WTC11 (cell line): Measurements from ENCODE around the gene PPP1R1A. TPM values are rescaled to one million over a fixed set of nuclear protein-coding genes. Genes with fewer than 3 reads are reported as not detected.

Source experiments
- ATAC-seq: fragments of 200-7000 bp; cut with Tn5 transposase; 2 replicates; pipeline ENCODE4 v1.10.0; 2021; ENCODE audit warnings: mild to moderate bottlenecking, moderate library complexity
- CTCF ChIA-PET: fragments of 300-600 bp; sonication (Branson Sonifier 250); formaldehyde crosslinking; loops from one replicate; lab custom pipeline; 2021; ENCODE audit warnings: antibody characterized with exemption; lab: Charles Lee
- POLR2A ChIA-PET: fragments of 350-600 bp; sonication (Branson Sonifier 250); formaldehyde crosslinking; loops from one replicate; lab custom pipeline; 2021; ENCODE audit warnings: antibody characterized with exemption; lab: Charles Lee
- DNase-seq: peaks from one replicate; pipeline ENCODE4 v3.0.0; 2021; ENCODE audit warnings: low spot score
- H3K27ac Mint-ChIP-seq: 2 replicates; pipeline ENCODE4 v1.8.0; 2021; ENCODE audit warnings: mixed read lengths
- H3K27me3 Mint-ChIP-seq: 2 replicates; pipeline ENCODE4 v1.8.0; 2021; ENCODE audit warnings: low read depth, mild to moderate bottlenecking, moderate library complexity, mixed read lengths
- H3K36me3 Mint-ChIP-seq: 2 replicates; pipeline ENCODE4 v1.8.0; 2021; ENCODE audit warnings: mixed read lengths
- H3K4me1 Mint-ChIP-seq: 2 replicates; pipeline ENCODE4 v1.8.0; 2022; ENCODE audit warnings: mixed read lengths
- H3K4me3 Mint-ChIP-seq: 2 replicates; pipeline ENCODE4 v1.8.0; 2021; ENCODE audit warnings: mild to moderate bottlenecking, moderate library complexity, mixed read lengths
- H3K9me3 Mint-ChIP-seq: 2 replicates; pipeline ENCODE4 v1.8.0; 2021; ENCODE audit warnings: mixed read lengths
- ATF3 ChIP-seq: sonication (generic); formaldehyde crosslinking; conservative IDR thresholded peaks from 2 replicates; pipeline ENCODE4 v1.8.1; 2022; ENCODE audit warnings: mild to moderate bottlenecking, missing genetic modification reagents
- ATF6 ChIP-seq: sonication (generic); formaldehyde crosslinking; IDR thresholded peaks from 2 replicates; pipeline ENCODE4 v1.8.1; 2023; ENCODE audit warnings: mild to moderate bottlenecking, missing genetic modification reagents
- CREB1 ChIP-seq: sonication (generic); formaldehyde crosslinking; IDR thresholded peaks from 2 replicates; pipeline ENCODE4 v1.8.0; 2023; ENCODE audit warnings: mild to moderate bottlenecking, missing genetic modification reagents
- ELF4 ChIP-seq: sonication (generic); formaldehyde crosslinking; IDR thresholded peaks from 2 replicates; pipeline ENCODE4 v1.8.1; 2022; ENCODE audit warnings: low read depth, mild to moderate bottlenecking, moderate library complexity, missing genetic modification reagents
- GTF2I ChIP-seq: fragments of 250-450 bp; sonication (Bioruptor Pico); conservative IDR thresholded peaks from 2 replicates; pipeline ENCODE4 v1.4.0; 2021; ENCODE audit warnings: mild to moderate bottlenecking
- NFE2L1 ChIP-seq: sonication (generic); formaldehyde crosslinking; IDR thresholded peaks from 2 replicates; pipeline ENCODE4 v1.8.1; 2023; ENCODE audit warnings: missing genetic modification reagents
- OVOL2 ChIP-seq: fragments of 250-450 bp; sonication (Bioruptor Pico); IDR thresholded peaks from 2 replicates; pipeline ENCODE4 v1.9.0; 2021; ENCODE audit warnings: mild to moderate bottlenecking, borderline replicate concordance
- ZNF121 ChIP-seq: sonication (generic); formaldehyde crosslinking; IDR thresholded peaks from 2 replicates; pipeline ENCODE4 v1.8.0; 2023; ENCODE audit warnings: missing genetic modification reagents
- ZNF396 ChIP-seq: fragments of 250-450 bp; sonication (Bioruptor Pico); IDR thresholded peaks from 2 replicates; pipeline ENCODE4 v1.8.0; 2021; ENCODE audit warnings: mild to moderate bottlenecking, moderate library complexity, borderline replicate concordance
- total RNA-seq: library from RNA; stranded (reverse); gene quantifications from 3 replicates; pipeline ENCODE4 v1.2.3, GENCODE V29; 2021
- TF ChIP-seq, protein P1 (sequence below): fragments of 200-600 bp; IDR thresholded peaks from 2 replicates; pipeline ENCODE4 v1.8.0; 2022; ENCODE audit warnings: antibody characterized with exemption
- TF ChIP-seq, protein P2 (sequence below): sonication (generic); formaldehyde crosslinking; conservative IDR thresholded peaks from 2 replicates; pipeline ENCODE4 v1.8.1; 2023; ENCODE audit warnings: mild to moderate bottlenecking, low read depth, missing genetic modification reagents, moderate library complexity

Gene PPP1R1A
- total RNA-seq, 1 experiment from 2014 or later: 13.1 TPM

DNA sequence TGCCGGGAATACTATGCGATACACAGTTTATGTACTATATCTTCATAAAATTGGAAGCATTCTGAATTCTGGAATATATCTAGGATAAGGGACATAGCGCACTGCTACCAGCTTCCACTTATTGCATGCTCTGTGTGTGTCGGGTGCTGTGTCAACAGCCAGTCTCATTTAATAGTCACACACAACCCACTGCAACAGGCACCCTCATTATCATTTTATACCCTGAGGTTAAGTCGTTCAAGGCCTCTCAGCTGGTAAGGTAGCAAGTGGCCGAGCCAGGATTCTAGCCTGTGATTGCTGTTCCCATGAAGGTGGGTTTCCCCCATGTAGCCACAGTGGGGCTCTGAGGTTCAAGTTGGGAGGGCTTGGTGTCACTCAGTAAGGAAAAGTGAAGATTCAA lies 7.0 kb downstream of the PPP1R1A start:
- DNase-seq: no peak
- ChIA-PET POLR2A (no interaction called here), CTCF (interaction anchor here (1.3 to 5.4 kb wide), 3 partner anchors 15 to 32 kb away, joined by 4 to 90 read pairs (median 26); partner anchors contain the start of gene PDE1B)
- Mint-ChIP-seq H3K27ac (no peak overlapping the region), H3K9me3 (no peaks in the 10 kb centered on the region), H3K4me1 (peaks cover 36% of the 10 kb centered on the region), H3K4me3 (no peak overlapping the region), H3K27me3 (peaks cover 40% of the 10 kb centered on the region), H3K36me3 (no peaks in the 10 kb centered on the region)
- no peak for ATAC-seq
- TF ChIP-seq ATF6 (CRISPR knock-in tag): no peak
- no peak for TF ChIP-seq CREB1 (CRISPR knock-in tag)
- no peak for TF ChIP-seq GTF2I
- TF ChIP-seq OVOL2: no peak
- no peak for TF ChIP-seq ZNF396 (CRISPR knock-in tag)
- TF ChIP-seq NFE2L1: no peak

GRCh38 chr12:54579696-54580333 lies 8.6 kb downstream of the PPP1R1A start:
- peaks cover 34% of the 10 kb centered on the region for H3K4me1 Mint-ChIP-seq
- H3K27ac Mint-ChIP-seq: no peak overlapping the region
- H3K27me3 Mint-ChIP-seq: peaks cover 39% of the 10 kb centered on the region
- H3K9me3 Mint-ChIP-seq: no peaks in the 10 kb centered on the region
- ChIA-PET POLR2A (interaction anchor here (0.5 to 1.1 kb wide), 2 partner anchors 9 to 403 kb away, joined by 3 read pairs; partner anchors contain the start of gene PPP1R1A), CTCF (interaction anchor here (0.5 to 5.4 kb wide), 52 partner anchors 8 to 492 kb away, joined by 3 to 90 read pairs (median 5); partner anchors contain the start of genes DCD, NEUROD4, PDE1B and PPP1R1A)
- DNase-seq: peak; percentile 96
- H3K36me3 Mint-ChIP-seq: no peaks in the 10 kb centered on the region
- peak; percentile 92 for TF ChIP-seq ZNF121 (CRISPR knock-in tag)
- TF ChIP-seq, protein P1, sequence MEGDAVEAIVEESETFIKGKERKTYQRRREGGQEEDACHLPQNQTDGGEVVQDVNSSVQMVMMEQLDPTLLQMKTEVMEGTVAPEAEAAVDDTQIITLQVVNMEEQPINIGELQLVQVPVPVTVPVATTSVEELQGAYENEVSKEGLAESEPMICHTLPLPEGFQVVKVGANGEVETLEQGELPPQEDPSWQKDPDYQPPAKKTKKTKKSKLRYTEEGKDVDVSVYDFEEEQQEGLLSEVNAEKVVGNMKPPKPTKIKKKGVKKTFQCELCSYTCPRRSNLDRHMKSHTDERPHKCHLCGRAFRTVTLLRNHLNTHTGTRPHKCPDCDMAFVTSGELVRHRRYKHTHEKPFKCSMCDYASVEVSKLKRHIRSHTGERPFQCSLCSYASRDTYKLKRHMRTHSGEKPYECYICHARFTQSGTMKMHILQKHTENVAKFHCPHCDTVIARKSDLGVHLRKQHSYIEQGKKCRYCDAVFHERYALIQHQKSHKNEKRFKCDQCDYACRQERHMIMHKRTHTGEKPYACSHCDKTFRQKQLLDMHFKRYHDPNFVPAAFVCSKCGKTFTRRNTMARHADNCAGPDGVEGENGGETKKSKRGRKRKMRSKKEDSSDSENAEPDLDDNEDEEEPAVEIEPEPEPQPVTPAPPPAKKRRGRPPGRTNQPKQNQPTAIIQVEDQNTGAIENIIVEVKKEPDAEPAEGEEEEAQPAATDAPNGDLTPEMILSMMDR: peak; percentile 100
- TF ChIP-seq, protein P2, sequence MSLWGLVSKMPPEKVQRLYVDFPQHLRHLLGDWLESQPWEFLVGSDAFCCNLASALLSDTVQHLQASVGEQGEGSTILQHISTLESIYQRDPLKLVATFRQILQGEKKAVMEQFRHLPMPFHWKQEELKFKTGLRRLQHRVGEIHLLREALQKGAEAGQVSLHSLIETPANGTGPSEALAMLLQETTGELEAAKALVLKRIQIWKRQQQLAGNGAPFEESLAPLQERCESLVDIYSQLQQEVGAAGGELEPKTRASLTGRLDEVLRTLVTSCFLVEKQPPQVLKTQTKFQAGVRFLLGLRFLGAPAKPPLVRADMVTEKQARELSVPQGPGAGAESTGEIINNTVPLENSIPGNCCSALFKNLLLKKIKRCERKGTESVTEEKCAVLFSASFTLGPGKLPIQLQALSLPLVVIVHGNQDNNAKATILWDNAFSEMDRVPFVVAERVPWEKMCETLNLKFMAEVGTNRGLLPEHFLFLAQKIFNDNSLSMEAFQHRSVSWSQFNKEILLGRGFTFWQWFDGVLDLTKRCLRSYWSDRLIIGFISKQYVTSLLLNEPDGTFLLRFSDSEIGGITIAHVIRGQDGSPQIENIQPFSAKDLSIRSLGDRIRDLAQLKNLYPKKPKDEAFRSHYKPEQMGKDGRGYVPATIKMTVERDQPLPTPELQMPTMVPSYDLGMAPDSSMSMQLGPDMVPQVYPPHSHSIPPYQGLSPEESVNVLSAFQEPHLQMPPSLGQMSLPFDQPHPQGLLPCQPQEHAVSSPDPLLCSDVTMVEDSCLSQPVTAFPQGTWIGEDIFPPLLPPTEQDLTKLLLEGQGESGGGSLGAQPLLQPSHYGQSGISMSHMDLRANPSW: no peak
- no peak overlapping the region for H3K4me3 Mint-ChIP-seq
- peak; percentile 96 for ATAC-seq

GRCh38 chr12:54579258-54579657 lies 9.2 kb downstream of the PPP1R1A start:
- Mint-ChIP-seq H3K27me3 (peaks cover 35% of the 10 kb centered on the region), H3K4me1 (peaks cover 30% of the 10 kb centered on the region), H3K9me3 (no peaks in the 10 kb centered on the region), H3K27ac (no peak overlapping the region)
- DNase-seq: no peak
- no peak for TF ChIP-seq ELF4 (CRISPR knock-in tag)
- TF ChIP-seq, all 79 proteins: peak for 0
- Mint-ChIP-seq H3K36me3 (no peaks in the 10 kb centered on the region), H3K4me3 (no peak overlapping the region)
- ATAC-seq: no peak
- ChIA-PET POLR2A (interaction anchor here (0.5 to 1.1 kb wide), 3 partner anchors 9 to 403 kb away, joined by 3 read pairs; partner anchors contain the start of gene PPP1R1A), CTCF (interaction anchor here (0.5 to 5.4 kb wide), 40 partner anchors 8 to 440 kb away, joined by 3 to 90 read pairs (median 6); partner anchors contain the start of genes DCD, NEUROD4, PDE1B and PPP1R1A)

- TF ChIP-seq ATF3 (CRISPR knock-in tag): no peak
- TF ChIP-seq, all 79 proteins: peak for 0
- no peak for DNase-seq
- H3K9me3 Mint-ChIP-seq: no peaks in the 10 kb centered on the region
- ChIA-PET CTCF (interaction anchor here (0.9 to 5.4 kb wide), 15 partner anchors 8 to 150 kb away, joined by 3 to 90 read pairs (median 11); no protein-coding TSS in a partner anchor), POLR2A (interaction anchor here (0.7 kb wide), 1 partner anchor 26 kb away, joined by 3 read pairs; no protein-coding TSS in a partner anchor)
- no peak overlapping the region for H3K27ac Mint-ChIP-seq
- no peak overlapping the region for H3K4me3 Mint-ChIP-seq
- ATAC-seq: no peak
- peaks cover 25% of the 10 kb centered on the region for H3K4me1 Mint-ChIP-seq
- no peaks in the 10 kb centered on the region for H3K36me3 Mint-ChIP-seq
- peaks cover 32% of the 10 kb centered on the region for H3K27me3 Mint-ChIP-seq
Observed at GRCh38 chr12:54578778-54579177, 9.7 kb downstream of the PPP1R1A start.
